HG03064 (cell line): ENCODE measurements around the gene HRCT1.

Source experiments
- ATAC-seq: cut with Tn5 transposase; IDR thresholded peaks from one replicate; pipeline ENCODE4 v1.9.1; 2021; ENCODE audit warnings: low read depth; ENCODE audit not compliant: unreplicated experiment

HRCT1 gene

GRCh38 chr9:35939679-35940250 is 33.8 kb downstream of the HRCT1 start:
- no peak for ATAC-seq

- ATAC-seq, result no peak
These were observed 34.7 kb downstream of the HRCT1 start for GRCh38 chr9:35940458-35941407.

GRCh38 chr9:35942286-35942685 is 36.3 kb downstream of the HRCT1 start:
- ATAC-seq, result no peak

- no peak for ATAC-seq
These were observed 38.2 kb downstream of the HRCT1 start for GRCh38 chr9:35944173-35944572.

- no peak for ATAC-seq
These were observed 38.8 kb downstream of the HRCT1 start for GRCh38 chr9:35944841-35945240.

- no peak for ATAC-seq
These were observed 39.5 kb downstream of the HRCT1 start for GRCh38 chr9:35945341-35946018.

- no peak for ATAC-seq
These were observed 42.4 kb downstream of the HRCT1 start for GRCh38 chr9:35948451-35948850.

GRCh38 chr9:35948901-35949318 is 42.9 kb downstream of the HRCT1 start:
- no peak for ATAC-seq

- ATAC-seq, result no peak
These were observed 45.7 kb downstream of the HRCT1 start for GRCh38 chr9:35951736-35952135.

- no peak for ATAC-seq
These were observed 46.7 kb downstream of the HRCT1 start for GRCh38 chr9:35952526-35953191.

- ATAC-seq, result no peak
These were observed 49.0 kb downstream of the HRCT1 start for GRCh38 chr9:35954942-35955546.

- ATAC-seq, result no peak
These were observed 50.6 kb downstream of the HRCT1 start for GRCh38 chr9:35956651-35957050.
